HepG2 (cell line): ENCODE results near the gene OBSL1. TPM values are rescaled to one million over a fixed set of nuclear protein-coding genes. Genes with fewer than 3 reads are reported as not detected.

Experiments used
- ATAC-seq: fragments of 200-7000 bp; cut with Tn5 transposase; 3 replicates; pipeline ENCODE4 v1.9.1; 2020; ENCODE audit warnings: mild to moderate bottlenecking, moderate library complexity
- BruUV-seq: library from RNA; stranded (reverse); fragments of 400-500 nt; replicated peaks from 2 replicates; lab custom pipeline; 2021; lab: Mats Ljungman, UMichigan
- CTCF ChIA-PET: fragments of 300-600 bp; formaldehyde crosslinking; extraction: SDS; loops from one replicate; lab custom pipeline; 2021; ENCODE audit warnings: low total read pairs, inconsistent platforms, low intra/inter-chr PET ratio; lab: Yijun Ruan, JAX
- POLR2A ChIA-PET: fragments of 350-600 bp; sonication (Branson Sonifier 250); formaldehyde crosslinking; loops from one replicate; lab custom pipeline; 2020; ENCODE audit warnings: antibody characterized with exemption, inconsistent platforms; lab: Yijun Ruan, JAX
- DNase-seq: peaks from one replicate; pipeline ENCODE4 v3.0.0-alpha.2; 2015; ENCODE audit warnings: low spot score
- FAIRE-seq: peaks from 3 replicates; lab custom pipeline; 2011; peaks lifted over from hg19 to GRCh38; lab: Jason Lieb, UNC
- H2AFZ ChIP-seq: one replicate; pipeline ENCODE4 v1.6.1; 2011; ENCODE audit warnings: low read length, inconsistent platforms
- H3K27ac ChIP-seq: fragments of 300-600 bp; 3 replicates; pipeline ENCODE4 v1.8.0; 2011; ENCODE audit warnings: mixed run types, mild to moderate bottlenecking, mixed read lengths, low read length, inconsistent platforms; ENCODE audit not compliant: insufficient read depth; ENCODE audit errors: extremely low read length
- H3K27me3 ChIP-seq, 2 experiments: fragments of 200-600 bp in 1 of 2; 2 replicates in 1 of 2; 3 replicates in 1 of 2; pipeline versions ENCODE4 v1.6.0 to v1.8.0; 2011; ENCODE audit warnings: low read length in 2 of 2, mild to moderate bottlenecking in 2 of 2, moderate library complexity in 2 of 2, inconsistent platforms in 1 of 2; ENCODE audit not compliant: insufficient read depth in 2 of 2, control insufficient read depth in 1 of 2
- H3K36me3 ChIP-seq, 2 experiments: fragments of 200-600 bp in 1 of 2; replicated peaks in 1 of 2; 2 replicates in 1 of 2; 3 replicates in 1 of 2; pipeline versions ENCODE4 v1.5.1 to v1.8.0; 2011; ENCODE audit warnings: low read length in 2 of 2, inconsistent platforms in 1 of 2; ENCODE audit not compliant: insufficient read depth in 2 of 2, control insufficient read depth in 1 of 2
- H3K4me1 ChIP-seq: 2 replicates; pipeline ENCODE4 v1.5.1; 2012; ENCODE audit warnings: low read length, inconsistent platforms; ENCODE audit not compliant: insufficient read depth
- H3K4me2 ChIP-seq: 2 replicates; pipeline ENCODE4 v1.6.0; 2011; ENCODE audit warnings: low read depth, low read length, inconsistent platforms
- H3K4me3 ChIP-seq, 3 experiments: fragments of 200-600 bp in 1 of 3; sonication (generic), shearing (Covaris generic) in 1 of 3; replicated peaks in 1 of 3; 2 replicates each; pipeline ENCODE4 v1.5.1; 2011 to 2016; ENCODE audit warnings: low read length in 3 of 3, inconsistent platforms in 2 of 3, low read depth in 2 of 3, mild to moderate bottlenecking in 2 of 3, control low read depth in 1 of 3, mixed read lengths in 1 of 3; ENCODE audit not compliant: insufficient read depth in 1 of 3
- H3K79me2 ChIP-seq: one replicate; pipeline ENCODE4 v1.6.1; 2011; ENCODE audit warnings: low read length, inconsistent platforms; ENCODE audit not compliant: insufficient read depth
- H3K9ac ChIP-seq: 2 replicates; pipeline ENCODE4 v1.6.0; 2011; ENCODE audit warnings: mild to moderate bottlenecking, low read depth, low read length, inconsistent platforms; ENCODE audit not compliant: insufficient read depth
- H3K9me3 ChIP-seq: 2 replicates; pipeline ENCODE4 v1.5.1; 2012; ENCODE audit warnings: mild to moderate bottlenecking, low read length
- H4K20me1 ChIP-seq: 2 replicates; pipeline ENCODE4 v1.6.0; 2011; ENCODE audit warnings: inconsistent platforms, mild to moderate bottlenecking, low read length, moderate library complexity; ENCODE audit not compliant: insufficient read depth
- ATM ChIP-seq: fragments of 450-650 bp; IDR thresholded peaks from 2 replicates; pipeline ENCODE4 v1.7.1; 2017; ENCODE audit warnings: mild to moderate bottlenecking, borderline replicate concordance
- FOXJ3 ChIP-seq: sonication (generic); formaldehyde crosslinking; IDR thresholded peaks from 2 replicates; pipeline ENCODE4 v1.4.0; 2020; ENCODE audit warnings: missing genetic modification reagents, mild to moderate bottlenecking, borderline replicate concordance
- FOXK1 ChIP-seq: sonication (generic); formaldehyde crosslinking; IDR thresholded peaks from 2 replicates; pipeline ENCODE4 v1.4.0; 2020; ENCODE audit warnings: low read depth, missing genetic modification reagents, borderline replicate concordance
- KLF12 ChIP-seq: sonication (generic); formaldehyde crosslinking; IDR thresholded peaks from 2 replicates; pipeline ENCODE4 v1.4.0; 2020; ENCODE audit warnings: missing genetic modification reagents, borderline replicate concordance
- TAF15 ChIP-seq: fragments of 200-400 bp; formaldehyde crosslinking; IDR thresholded peaks from one replicate; pipeline ENCODE4 v1.6.1; 2018; ENCODE audit warnings: mild to moderate bottlenecking, low read depth, low read length; ENCODE audit not compliant: poor library complexity, severe bottlenecking
- XRCC5 ChIP-seq: fragments of 200-400 bp; formaldehyde crosslinking; optimal IDR thresholded peaks from 2 replicates; pipeline ENCODE3; 2017; ENCODE audit warnings: mild to moderate bottlenecking, low read length
- ZMAT3 ChIP-seq: sonication (generic); formaldehyde crosslinking; conservative IDR thresholded peaks from 2 replicates; pipeline ENCODE4 v1.7.0; 2021; ENCODE audit warnings: missing genetic modification reagents
- ZNF354B ChIP-seq: sonication (generic); formaldehyde crosslinking; IDR thresholded peaks from 2 replicates; pipeline ENCODE4 v1.8.0; 2022; ENCODE audit warnings: mild to moderate bottlenecking, missing genetic modification reagents
- ZNF367 ChIP-seq: sonication (generic); formaldehyde crosslinking; IDR thresholded peaks from 2 replicates; pipeline ENCODE4 v1.4.0; 2020; ENCODE audit warnings: missing genetic modification reagents, borderline replicate concordance
- ZNF552 ChIP-seq: sonication (generic); formaldehyde crosslinking; IDR thresholded peaks from 2 replicates; pipeline ENCODE4 v1.9.0; 2022; ENCODE audit warnings: missing genetic modification reagents, mild to moderate bottlenecking, borderline replicate concordance
- ZNF781 ChIP-seq: sonication (generic); formaldehyde crosslinking; IDR thresholded peaks from 2 replicates; pipeline ENCODE4 v1.5.1; 2020; ENCODE audit warnings: borderline replicate concordance, mild to moderate bottlenecking, missing genetic modification reagents; ENCODE audit errors: not compliant biosample characterization
- WGBS: methylation state at CpG from one replicate; pipeline ENCODE4 v1.1.6; 2017; ENCODE audit warnings: low lambda C conversion rate; 5-methylcytosine and 5-hydroxymethylcytosine counted together
- in situ Hi-C: cut with HindIII; loops from 2 replicates; pipeline ENCODE4 v1.10.0; 2017; ENCODE audit warnings: low pct_unique_long_range_greater_than_20kb; ENCODE audit not compliant: extremely low pct_ligation_motif_present
- intact Hi-C: fragments of 100-400 bp; cut with micrococcal nuclease; formaldehyde crosslinking; loops from one replicate; pipeline ENCODE4 v1.10.0; 2022; ENCODE audit not compliant: unreplicated experiment
- polyA plus RNA-seq, 8 experiments: library from polyadenylated mRNA; depleted of rRNA in 3 of 8; stranded (reverse) in 7 of 8; unstranded in 1 of 8; fragments of >200 nt; fragmentation: Illumina TruSeq in 4 of 8; extraction: Trizol in 4 of 8; gene quantifications; 2 replicates each; pipeline versions ENCODE4 v1.2.1 to v1.2.3, GENCODE V29; 2011 to 2016; ENCODE audit warnings: low read depth in 4 of 8, missing spikeins in 1 of 8, mixed read lengths in 1 of 8; ENCODE audit not compliant: insufficient read depth in 1 of 8
- total RNA-seq, 5 experiments: library from RNA; depleted of rRNA; stranded (reverse); fragments of >200 nt; fragmentation: Illumina TruSeq; extraction: Trizol; gene quantifications; 2 replicates each; pipeline ENCODE4 v1.2.3, GENCODE V29; 2016; ENCODE audit warnings: low read depth in 1 of 5
- TF ChIP-seq, protein P1 (sequence below): sonication (generic); formaldehyde crosslinking; IDR thresholded peaks from 2 replicates; pipeline ENCODE4 v1.5.0; 2020; ENCODE audit warnings: missing genetic modification reagents
- TF ChIP-seq, protein P2 (sequence below): IDR thresholded peaks from 2 replicates; pipeline ENCODE4 v1.6.1; 2016; ENCODE audit warnings: mild to moderate bottlenecking, missing biosample characterization, missing genetic modification reagents
- TF ChIP-seq, protein P3 (sequence below): sonication (generic); formaldehyde crosslinking; IDR thresholded peaks from 2 replicates; pipeline ENCODE4 v1.4.0; 2020; ENCODE audit warnings: missing genetic modification reagents; ENCODE audit errors: not compliant biosample characterization
- TF ChIP-seq, protein P4 (sequence below): sonication (generic); formaldehyde crosslinking; IDR thresholded peaks from 2 replicates; pipeline ENCODE4 v1.4.0; 2020; ENCODE audit warnings: mild to moderate bottlenecking, missing genetic modification reagents
- TF ChIP-seq, protein P5 (sequence below): IDR thresholded peaks from 2 replicates; pipeline ENCODE4 v1.6.1; 2016
- TF ChIP-seq, protein P6 (sequence below): sonication (generic); formaldehyde crosslinking; IDR thresholded peaks from 2 replicates; pipeline ENCODE4 v1.5.0; 2020; ENCODE audit warnings: missing genetic modification reagents
- TF ChIP-seq, protein P7 (sequence below): sonication (generic); formaldehyde crosslinking; IDR thresholded peaks from 2 replicates; pipeline ENCODE4 v1.5.0; 2020; ENCODE audit warnings: missing genetic modification reagents

Gene OBSL1
- total and polyA plus RNA-seq, 2 of the 13 experiments (the other 11 are each of a cell fraction or from before 2014, with no cell fraction given), result 86.7 to 218 TPM

DNA sequence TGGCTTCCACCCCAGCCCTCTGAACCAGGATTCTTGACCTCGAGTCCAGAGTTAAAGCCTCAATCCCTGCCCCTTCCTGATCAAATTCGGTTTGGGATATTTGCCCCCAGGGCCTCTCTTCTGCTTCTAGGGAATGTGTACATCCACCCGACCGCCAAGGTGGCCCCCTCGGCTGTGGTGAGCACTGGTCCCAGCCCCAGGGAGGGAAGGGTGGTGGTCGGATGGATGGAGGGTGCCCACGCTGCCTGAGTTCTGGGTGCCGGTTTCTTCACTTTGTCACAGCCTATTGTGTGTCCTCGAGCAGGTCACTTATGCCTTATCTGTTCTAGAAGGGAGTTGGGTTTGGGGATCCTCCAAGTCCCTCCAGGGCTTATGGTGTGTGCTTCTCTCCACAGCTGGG, 65.8 kb downstream of the OBSL1 start:
- H3K9me3 ChIP-seq, result no peaks in the 10 kb centered on the region
- ATAC-seq (no peak), DNase-seq (no peak), FAIRE-seq (no peak)
- in situ Hi-C loops, result no loop called here
- no peaks in the 10 kb centered on the region for H3K79me2 ChIP-seq
- H4K20me1 ChIP-seq, result no peaks in the 10 kb centered on the region
- no peak overlapping the region for H3K27ac ChIP-seq
- no peak overlapping the region for H3K9ac ChIP-seq
- intact Hi-C loops, result no loop called here
- CTCF ChIA-PET, result no interaction called here
- 96% methylated on average over 9 of the region's 9 CpGs for WGBS
- H3K4me1 ChIP-seq, result peaks cover 25% of the 10 kb centered on the region
- H3K36me3 ChIP-seq, result peaks cover 15 to 29% of the 10 kb centered on the region in 2 experiments
- H3K4me2 ChIP-seq, result no peak overlapping the region
- no peak overlapping the region for H3K4me3 ChIP-seq
- no peaks in the 10 kb centered on the region for H3K27me3 ChIP-seq
- no TSS peak for BruUV-seq
- POLR2A ChIA-PET, result no interaction called here
- no peak overlapping the region for H2AFZ ChIP-seq
- no peak for TF ChIP-seq ZNF354B (CRISPR knock-in tag)
- no peak for TF ChIP-seq ZNF367 (CRISPR knock-in tag)
- no peak for TF ChIP-seq FOXK1 (CRISPR knock-in tag)
- no peak for TF ChIP-seq KLF12 (CRISPR knock-in tag)
- TF ChIP-seq TAF15, result no peak
- no peak for TF ChIP-seq FOXJ3 (CRISPR knock-in tag)
- no peak for TF ChIP-seq XRCC5
- TF ChIP-seq, protein P1, sequence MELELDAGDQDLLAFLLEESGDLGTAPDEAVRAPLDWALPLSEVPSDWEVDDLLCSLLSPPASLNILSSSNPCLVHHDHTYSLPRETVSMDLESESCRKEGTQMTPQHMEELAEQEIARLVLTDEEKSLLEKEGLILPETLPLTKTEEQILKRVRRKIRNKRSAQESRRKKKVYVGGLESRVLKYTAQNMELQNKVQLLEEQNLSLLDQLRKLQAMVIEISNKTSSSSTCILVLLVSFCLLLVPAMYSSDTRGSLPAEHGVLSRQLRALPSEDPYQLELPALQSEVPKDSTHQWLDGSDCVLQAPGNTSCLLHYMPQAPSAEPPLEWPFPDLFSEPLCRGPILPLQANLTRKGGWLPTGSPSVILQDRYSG (CRISPR knock-in tag), result no peak
- no peak for TF ChIP-seq ZNF781 (CRISPR knock-in tag)
- TF ChIP-seq ATM, result no peak
- TF ChIP-seq, protein P2, sequence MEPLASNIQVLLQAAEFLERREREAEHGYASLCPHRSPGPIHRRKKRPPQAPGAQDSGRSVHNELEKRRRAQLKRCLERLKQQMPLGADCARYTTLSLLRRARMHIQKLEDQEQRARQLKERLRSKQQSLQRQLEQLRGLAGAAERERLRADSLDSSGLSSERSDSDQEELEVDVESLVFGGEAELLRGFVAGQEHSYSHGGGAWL (CRISPR knock-in tag), result no peak
- TF ChIP-seq, protein P3, sequence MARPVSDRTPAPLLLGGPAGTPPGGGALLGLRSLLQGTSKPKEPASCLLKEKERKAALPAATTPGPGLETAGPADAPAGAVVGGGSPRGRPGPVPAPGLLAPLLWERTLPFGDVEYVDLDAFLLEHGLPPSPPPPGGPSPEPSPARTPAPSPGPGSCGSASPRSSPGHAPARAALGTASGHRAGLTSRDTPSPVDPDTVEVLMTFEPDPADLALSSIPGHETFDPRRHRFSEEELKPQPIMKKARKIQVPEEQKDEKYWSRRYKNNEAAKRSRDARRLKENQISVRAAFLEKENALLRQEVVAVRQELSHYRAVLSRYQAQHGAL (CRISPR knock-in tag), result no peak
- TF ChIP-seq, protein P4, sequence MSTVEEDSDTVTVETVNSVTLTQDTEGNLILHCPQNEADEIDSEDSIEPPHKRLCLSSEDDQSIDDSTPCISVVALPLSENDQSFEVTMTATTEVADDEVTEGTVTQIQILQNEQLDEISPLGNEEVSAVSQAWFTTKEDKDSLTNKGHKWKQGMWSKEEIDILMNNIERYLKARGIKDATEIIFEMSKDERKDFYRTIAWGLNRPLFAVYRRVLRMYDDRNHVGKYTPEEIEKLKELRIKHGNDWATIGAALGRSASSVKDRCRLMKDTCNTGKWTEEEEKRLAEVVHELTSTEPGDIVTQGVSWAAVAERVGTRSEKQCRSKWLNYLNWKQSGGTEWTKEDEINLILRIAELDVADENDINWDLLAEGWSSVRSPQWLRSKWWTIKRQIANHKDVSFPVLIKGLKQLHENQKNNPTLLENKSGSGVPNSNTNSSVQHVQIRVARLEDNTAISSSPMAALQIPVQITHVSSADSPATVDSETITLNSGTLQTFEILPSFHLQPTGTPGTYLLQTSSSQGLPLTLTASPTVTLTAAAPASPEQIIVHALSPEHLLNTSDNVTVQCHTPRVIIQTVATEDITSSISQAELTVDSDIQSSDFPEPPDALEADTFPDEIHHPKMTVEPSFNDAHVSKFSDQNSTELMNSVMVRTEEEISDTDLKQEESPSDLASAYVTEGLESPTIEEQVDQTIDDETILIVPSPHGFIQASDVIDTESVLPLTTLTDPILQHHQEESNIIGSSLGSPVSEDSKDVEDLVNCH (CRISPR knock-in tag), result no peak
- TF ChIP-seq, protein P5, sequence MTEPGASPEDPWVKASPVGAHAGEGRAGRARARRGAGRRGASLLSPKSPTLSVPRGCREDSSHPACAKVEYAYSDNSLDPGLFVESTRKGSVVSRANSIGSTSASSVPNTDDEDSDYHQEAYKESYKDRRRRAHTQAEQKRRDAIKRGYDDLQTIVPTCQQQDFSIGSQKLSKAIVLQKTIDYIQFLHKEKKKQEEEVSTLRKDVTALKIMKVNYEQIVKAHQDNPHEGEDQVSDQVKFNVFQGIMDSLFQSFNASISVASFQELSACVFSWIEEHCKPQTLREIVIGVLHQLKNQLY (CRISPR knock-in tag), result no peak
- TF ChIP-seq, protein P6, sequence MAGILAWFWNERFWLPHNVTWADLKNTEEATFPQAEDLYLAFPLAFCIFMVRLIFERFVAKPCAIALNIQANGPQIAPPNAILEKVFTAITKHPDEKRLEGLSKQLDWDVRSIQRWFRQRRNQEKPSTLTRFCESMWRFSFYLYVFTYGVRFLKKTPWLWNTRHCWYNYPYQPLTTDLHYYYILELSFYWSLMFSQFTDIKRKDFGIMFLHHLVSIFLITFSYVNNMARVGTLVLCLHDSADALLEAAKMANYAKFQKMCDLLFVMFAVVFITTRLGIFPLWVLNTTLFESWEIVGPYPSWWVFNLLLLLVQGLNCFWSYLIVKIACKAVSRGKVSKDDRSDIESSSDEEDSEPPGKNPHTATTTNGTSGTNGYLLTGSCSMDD, result no peak
- TF ChIP-seq ZMAT3 (CRISPR knock-in tag), result no peak
- TF ChIP-seq, protein P7, sequence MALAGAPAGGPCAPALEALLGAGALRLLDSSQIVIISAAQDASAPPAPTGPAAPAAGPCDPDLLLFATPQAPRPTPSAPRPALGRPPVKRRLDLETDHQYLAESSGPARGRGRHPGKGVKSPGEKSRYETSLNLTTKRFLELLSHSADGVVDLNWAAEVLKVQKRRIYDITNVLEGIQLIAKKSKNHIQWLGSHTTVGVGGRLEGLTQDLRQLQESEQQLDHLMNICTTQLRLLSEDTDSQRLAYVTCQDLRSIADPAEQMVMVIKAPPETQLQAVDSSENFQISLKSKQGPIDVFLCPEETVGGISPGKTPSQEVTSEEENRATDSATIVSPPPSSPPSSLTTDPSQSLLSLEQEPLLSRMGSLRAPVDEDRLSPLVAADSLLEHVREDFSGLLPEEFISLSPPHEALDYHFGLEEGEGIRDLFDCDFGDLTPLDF (CRISPR knock-in tag), result no peak
- TF ChIP-seq ZNF552 (CRISPR knock-in tag), result no peak
